ENCODE measurements around the gene CACNA2D3. TPM values are rescaled to one million over a fixed set of nuclear protein-coding genes. Genes with fewer than 3 reads are reported as not detected.

The CACNA2D3 gene
- polyA plus RNA-seq, 1 donor from 2014 or later = 26.2 TPM

GRCh38 chr3:55091381-55092225 lies 969.3 kb downstream of the CACNA2D3 start:
- H3K9ac ChIP-seq (ENCODE audit: low read length) = no peak overlapping the region
- no peaks in the 10 kb centered on the region for H3K79me2 ChIP-seq (replicated peaks; ENCODE audit: insufficient read depth, low read length)
- no peaks in the 10 kb centered on the region for H3K9me3 ChIP-seq (ENCODE audit: low read length)
- TF ChIP-seq MXI1 (conservative IDR thresholded peaks at IDR 0.05; ENCODE audit: poor library complexity, severe bottlenecking) = no peak
- TF ChIP-seq SMC3 (conservative IDR thresholded peaks at IDR 0.05; ENCODE audit: poor library complexity) = no peak
- TF ChIP-seq EZH2 (IDR thresholded peaks at IDR 0.05; ENCODE audit: borderline replicate concordance, insufficient read depth, low read length, poor library complexity, severe bottlenecking) = no peak
- TF ChIP-seq, protein P1, sequence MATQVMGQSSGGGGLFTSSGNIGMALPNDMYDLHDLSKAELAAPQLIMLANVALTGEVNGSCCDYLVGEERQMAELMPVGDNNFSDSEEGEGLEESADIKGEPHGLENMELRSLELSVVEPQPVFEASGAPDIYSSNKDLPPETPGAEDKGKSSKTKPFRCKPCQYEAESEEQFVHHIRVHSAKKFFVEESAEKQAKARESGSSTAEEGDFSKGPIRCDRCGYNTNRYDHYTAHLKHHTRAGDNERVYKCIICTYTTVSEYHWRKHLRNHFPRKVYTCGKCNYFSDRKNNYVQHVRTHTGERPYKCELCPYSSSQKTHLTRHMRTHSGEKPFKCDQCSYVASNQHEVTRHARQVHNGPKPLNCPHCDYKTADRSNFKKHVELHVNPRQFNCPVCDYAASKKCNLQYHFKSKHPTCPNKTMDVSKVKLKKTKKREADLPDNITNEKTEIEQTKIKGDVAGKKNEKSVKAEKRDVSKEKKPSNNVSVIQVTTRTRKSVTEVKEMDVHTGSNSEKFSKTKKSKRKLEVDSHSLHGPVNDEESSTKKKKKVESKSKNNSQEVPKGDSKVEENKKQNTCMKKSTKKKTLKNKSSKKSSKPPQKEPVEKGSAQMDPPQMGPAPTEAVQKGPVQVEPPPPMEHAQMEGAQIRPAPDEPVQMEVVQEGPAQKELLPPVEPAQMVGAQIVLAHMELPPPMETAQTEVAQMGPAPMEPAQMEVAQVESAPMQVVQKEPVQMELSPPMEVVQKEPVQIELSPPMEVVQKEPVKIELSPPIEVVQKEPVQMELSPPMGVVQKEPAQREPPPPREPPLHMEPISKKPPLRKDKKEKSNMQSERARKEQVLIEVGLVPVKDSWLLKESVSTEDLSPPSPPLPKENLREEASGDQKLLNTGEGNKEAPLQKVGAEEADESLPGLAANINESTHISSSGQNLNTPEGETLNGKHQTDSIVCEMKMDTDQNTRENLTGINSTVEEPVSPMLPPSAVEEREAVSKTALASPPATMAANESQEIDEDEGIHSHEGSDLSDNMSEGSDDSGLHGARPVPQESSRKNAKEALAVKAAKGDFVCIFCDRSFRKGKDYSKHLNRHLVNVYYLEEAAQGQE (IDR thresholded peaks at IDR 0.05; ENCODE audit: borderline replicate concordance) = no peak
- TF ChIP-seq EP300 (conservative IDR thresholded peaks at IDR 0.05; ENCODE audit: poor library complexity, severe bottlenecking) = no peak
- H2AFZ ChIP-seq (ENCODE audit: low read depth, low read length) = no peak overlapping the region
- no peaks in the 10 kb centered on the region for H4K20me1 ChIP-seq (ENCODE audit: insufficient read depth)
- H3K27ac ChIP-seq (ENCODE audit: low read length) = no peak overlapping the region
- H3K4me3 ChIP-seq (ENCODE audit: low read length) = no peak overlapping the region
- no peaks in the 10 kb centered on the region for H3K36me3 ChIP-seq (ENCODE audit: insufficient read depth, low read length)
- H3K27me3 ChIP-seq (ENCODE audit: insufficient read depth, low read depth, low read length) = no peaks in the 10 kb centered on the region
- H3F3A ChIP-seq (ENCODE audit: insufficient read depth, low read length, poor library complexity, severe bottlenecking) = no peaks in the 10 kb centered on the region
- H3K4me2 ChIP-seq (ENCODE audit: low read length) = no peak overlapping the region
- no peaks in the 10 kb centered on the region for H3K9me2 ChIP-seq (ENCODE audit: insufficient read depth, low read length)

DNA sequence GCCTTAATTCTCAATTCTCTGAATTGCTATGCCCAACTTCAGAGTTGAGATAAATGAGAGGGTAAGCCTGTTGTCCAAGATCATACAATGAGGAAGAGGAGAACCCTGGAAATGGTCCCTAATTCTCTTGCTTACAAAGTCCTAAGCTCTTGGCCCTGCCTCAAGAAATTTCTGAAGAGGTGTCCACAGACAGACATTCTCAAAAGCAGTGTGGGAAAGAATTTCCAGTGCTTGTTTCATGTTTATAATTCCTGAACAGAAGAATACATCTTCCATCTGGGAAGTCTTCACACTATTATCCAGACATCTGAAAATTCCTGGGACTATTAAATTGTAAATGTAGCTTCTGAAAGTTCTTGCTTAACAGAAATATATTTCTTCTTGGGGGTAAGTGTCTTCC lies 972.3 kb downstream of the CACNA2D3 start:
- Histone ChIP-seq H3K4me3 (ENCODE audit: low read length) (no peak overlapping the region), H3K9me2 (ENCODE audit: insufficient read depth, low read length) (no peaks in the 10 kb centered on the region), H3F3A (ENCODE audit: insufficient read depth, low read length, poor library complexity, severe bottlenecking) (no peaks in the 10 kb centered on the region), H3K36me3 (ENCODE audit: insufficient read depth, low read length) (no peaks in the 10 kb centered on the region), H3K27me3 (ENCODE audit: insufficient read depth, low read depth, low read length) (no peaks in the 10 kb centered on the region), H4K20me1 (ENCODE audit: insufficient read depth) (no peaks in the 10 kb centered on the region), H3K79me2 (replicated peaks; ENCODE audit: insufficient read depth, low read length) (no peaks in the 10 kb centered on the region), H2AFZ (ENCODE audit: low read depth, low read length) (no peak overlapping the region), H3K9me3 (ENCODE audit: low read length) (no peaks in the 10 kb centered on the region), H3K9ac (ENCODE audit: low read length) (no peak overlapping the region), H3K27ac (ENCODE audit: low read length) (no peak overlapping the region), H3K4me2 (ENCODE audit: low read length) (no peak overlapping the region)
- TF ChIP-seq, protein P2, sequence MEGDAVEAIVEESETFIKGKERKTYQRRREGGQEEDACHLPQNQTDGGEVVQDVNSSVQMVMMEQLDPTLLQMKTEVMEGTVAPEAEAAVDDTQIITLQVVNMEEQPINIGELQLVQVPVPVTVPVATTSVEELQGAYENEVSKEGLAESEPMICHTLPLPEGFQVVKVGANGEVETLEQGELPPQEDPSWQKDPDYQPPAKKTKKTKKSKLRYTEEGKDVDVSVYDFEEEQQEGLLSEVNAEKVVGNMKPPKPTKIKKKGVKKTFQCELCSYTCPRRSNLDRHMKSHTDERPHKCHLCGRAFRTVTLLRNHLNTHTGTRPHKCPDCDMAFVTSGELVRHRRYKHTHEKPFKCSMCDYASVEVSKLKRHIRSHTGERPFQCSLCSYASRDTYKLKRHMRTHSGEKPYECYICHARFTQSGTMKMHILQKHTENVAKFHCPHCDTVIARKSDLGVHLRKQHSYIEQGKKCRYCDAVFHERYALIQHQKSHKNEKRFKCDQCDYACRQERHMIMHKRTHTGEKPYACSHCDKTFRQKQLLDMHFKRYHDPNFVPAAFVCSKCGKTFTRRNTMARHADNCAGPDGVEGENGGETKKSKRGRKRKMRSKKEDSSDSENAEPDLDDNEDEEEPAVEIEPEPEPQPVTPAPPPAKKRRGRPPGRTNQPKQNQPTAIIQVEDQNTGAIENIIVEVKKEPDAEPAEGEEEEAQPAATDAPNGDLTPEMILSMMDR (IDR thresholded peaks at IDR 0.05; ENCODE audit: poor library complexity, severe bottlenecking) = no peak
- TF ChIP-seq SMC3 (conservative IDR thresholded peaks at IDR 0.05; ENCODE audit: poor library complexity) (no peak), MXI1 (conservative IDR thresholded peaks at IDR 0.05; ENCODE audit: poor library complexity, severe bottlenecking) (no peak)

DNA sequence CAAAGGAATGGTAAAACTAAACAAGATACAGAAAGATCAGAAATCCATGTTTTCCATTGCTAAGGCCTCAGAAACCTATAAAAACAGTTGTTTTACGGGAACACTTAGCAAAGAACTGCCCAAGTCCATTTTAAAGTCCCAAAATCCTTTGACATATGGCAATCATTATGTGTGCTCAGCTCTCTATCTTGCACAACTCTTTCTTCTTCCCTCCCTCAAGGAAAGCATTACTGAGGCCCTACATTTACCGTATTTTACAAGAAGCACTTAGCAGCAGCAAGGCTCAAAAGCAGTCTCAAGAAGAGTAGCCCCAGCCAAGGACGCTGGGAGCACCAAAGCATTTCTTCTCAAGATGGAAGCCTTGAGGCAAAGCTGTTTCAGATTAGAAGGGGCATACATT lies 975.1 kb downstream of the CACNA2D3 start:
- H3K9ac ChIP-seq (ENCODE audit: low read length) = no peak overlapping the region
- H3K4me3 ChIP-seq (ENCODE audit: low read length) = no peak overlapping the region
- no peak overlapping the region for H3K4me2 ChIP-seq (ENCODE audit: low read length)
- no peaks in the 10 kb centered on the region for H3K27me3 ChIP-seq (ENCODE audit: insufficient read depth, low read depth, low read length)
- no peaks in the 10 kb centered on the region for H3K9me3 ChIP-seq (ENCODE audit: low read length)
- H3K27ac ChIP-seq (ENCODE audit: low read length) = no peak overlapping the region
- no peaks in the 10 kb centered on the region for H3K79me2 ChIP-seq (replicated peaks; ENCODE audit: insufficient read depth, low read length)
- H2AFZ ChIP-seq (ENCODE audit: low read depth, low read length) = no peak overlapping the region
- H3K9me2 ChIP-seq (ENCODE audit: insufficient read depth, low read length) = no peaks in the 10 kb centered on the region
- H3K36me3 ChIP-seq (ENCODE audit: insufficient read depth, low read length) = no peaks in the 10 kb centered on the region
- no peaks in the 10 kb centered on the region for H3F3A ChIP-seq (ENCODE audit: insufficient read depth, low read length, poor library complexity, severe bottlenecking)
- H4K20me1 ChIP-seq (ENCODE audit: insufficient read depth) = no peaks in the 10 kb centered on the region
- no peak for TF ChIP-seq MXI1 (conservative IDR thresholded peaks at IDR 0.05; ENCODE audit: poor library complexity, severe bottlenecking)
- TF ChIP-seq TAF1 (IDR thresholded peaks at IDR 0.05; ENCODE audit: low read depth) = no peak
- TF ChIP-seq EZH2 (IDR thresholded peaks at IDR 0.05; ENCODE audit: borderline replicate concordance, insufficient read depth, low read length, poor library complexity, severe bottlenecking) = no peak
- no peak for TF ChIP-seq SMC3 (conservative IDR thresholded peaks at IDR 0.05; ENCODE audit: poor library complexity)
- TF ChIP-seq, protein P2 (IDR thresholded peaks at IDR 0.05; ENCODE audit: poor library complexity, severe bottlenecking) = no peak
- no peak for TF ChIP-seq RAD21 (conservative IDR thresholded peaks at IDR 0.05)
- TF ChIP-seq EP300 (conservative IDR thresholded peaks at IDR 0.05; ENCODE audit: poor library complexity, severe bottlenecking) = no peak
- TF ChIP-seq, protein P1 (IDR thresholded peaks at IDR 0.05; ENCODE audit: borderline replicate concordance) = no peak

Measured in neural cell (in vitro differentiated cells).